HG03469 (cell line): ENCODE measurements around the gene PLOD1.
"Not testable (repeated sequence)": the region's sequence is repeated elsewhere in the genome, so short reads cannot be mapped to it uniquely, and the experiment has no call there.

Source experiments
- ATAC-seq: cut with Tn5 transposase; IDR thresholded peaks from one replicate; pipeline ENCODE4 v1.9.1; 2021; ENCODE audit warnings: mild to moderate bottlenecking, moderate library complexity, moderate number of reproducible peaks; ENCODE audit not compliant: unreplicated experiment

The PLOD1 gene

GRCh38 chr1:12003762-12004161, 69.2 kb downstream of the PLOD1 start:
- ATAC-seq: no peak

GRCh38 chr1:12005488-12006166, 71.1 kb downstream of the PLOD1 start:
- ATAC-seq: no peak

GRCh38 chr1:12006167-12006921, 71.8 kb downstream of the PLOD1 start:
- no peak for ATAC-seq

- no peak for ATAC-seq
These were observed 72.7 kb downstream of the PLOD1 start for GRCh38 chr1:12007204-12007603.

- not testable (repeated sequence) for ATAC-seq
These were observed 73.8 kb downstream of the PLOD1 start for GRCh38 chr1:12008355-12008754.

GRCh38 chr1:12009318-12009947, 74.9 kb downstream of the PLOD1 start:
- no peak for ATAC-seq

GRCh38 chr1:12010746-12011570, 76.4 kb downstream of the PLOD1 start:
- ATAC-seq: no peak

GRCh38 chr1:12011998-12012397, 77.5 kb downstream of the PLOD1 start:
- ATAC-seq: no peak

GRCh38 chr1:12012560-12013316, 78.2 kb downstream of the PLOD1 start:
- no peak for ATAC-seq

GRCh38 chr1:12014141-12014991, 79.8 kb downstream of the PLOD1 start:
- ATAC-seq: no peak

- no peak for ATAC-seq
These were observed 80.5 kb downstream of the PLOD1 start for GRCh38 chr1:12015001-12015491.

- ATAC-seq: no peak
These were observed 81.0 kb downstream of the PLOD1 start for GRCh38 chr1:12015499-12015898.

GRCh38 chr1:12016182-12016581, 81.7 kb downstream of the PLOD1 start:
- no peak for ATAC-seq

GRCh38 chr1:12019858-12020509, 85.5 kb downstream of the PLOD1 start:
- ATAC-seq: no peak

- ATAC-seq: no peak
These were observed 87.1 kb downstream of the PLOD1 start for GRCh38 chr1:12021616-12022015.

- no peak for ATAC-seq
These were observed 87.5 kb downstream of the PLOD1 start for GRCh38 chr1:12022036-12022435.
